Right ventricle myocardium superior (tissue), 1 donor: ENCODE measurements around the gene NR3C1. TPM values are rescaled to one million over a fixed set of nuclear protein-coding genes. Genes with fewer than 3 reads are reported as not detected.
A peak's percentile ranks its signal among the peaks of the same experiment; 100 is the strongest.

Experiments used
- ATAC-seq: fragments of 200-7000 bp; cut with Tn5 transposase; one replicate; pipeline ENCODE4 v1.9.1; 2020; ENCODE audit warnings: mild to moderate bottlenecking; ENCODE audit not compliant: poor library complexity
- DNase-seq: peaks from one replicate; pipeline ENCODE4 v3.0.0-alpha.2; 2020
- intact Hi-C: fragments of 100-400 bp; cut with DNase I; formaldehyde crosslinking; loops from one replicate; pipeline ENCODE4 v1.11.2; 2022
- long read RNA-seq: library from polyadenylated mRNA; unstranded; transcript quantifications from one replicate; pipeline ENCODE4 v2.0.0, GENCODE V29; 2021
- total RNA-seq: library from RNA; stranded (reverse); fragmentation: NEBNext Ultra II Directional; extraction: Animal tissue kit (Norgen Biotek cat#: 25700); gene quantifications from one replicate; pipeline ENCODE4 v1.2.1, GENCODE V29; 2021
- donor health status: DM: no; HTN: yes; CAD: no; lungs with severe emphysema.

Gene NR3C1
- total RNA-seq, result 48.9 TPM
- long read RNA-seq, full-length matches to known transcripts, result 96 of 123 reads
- long read RNA-seq, partial matches to known transcripts, result 16 of 123 reads
- long read RNA-seq, other reads (novel, unspliced or antisense), result 11 of 123 reads

DNA sequence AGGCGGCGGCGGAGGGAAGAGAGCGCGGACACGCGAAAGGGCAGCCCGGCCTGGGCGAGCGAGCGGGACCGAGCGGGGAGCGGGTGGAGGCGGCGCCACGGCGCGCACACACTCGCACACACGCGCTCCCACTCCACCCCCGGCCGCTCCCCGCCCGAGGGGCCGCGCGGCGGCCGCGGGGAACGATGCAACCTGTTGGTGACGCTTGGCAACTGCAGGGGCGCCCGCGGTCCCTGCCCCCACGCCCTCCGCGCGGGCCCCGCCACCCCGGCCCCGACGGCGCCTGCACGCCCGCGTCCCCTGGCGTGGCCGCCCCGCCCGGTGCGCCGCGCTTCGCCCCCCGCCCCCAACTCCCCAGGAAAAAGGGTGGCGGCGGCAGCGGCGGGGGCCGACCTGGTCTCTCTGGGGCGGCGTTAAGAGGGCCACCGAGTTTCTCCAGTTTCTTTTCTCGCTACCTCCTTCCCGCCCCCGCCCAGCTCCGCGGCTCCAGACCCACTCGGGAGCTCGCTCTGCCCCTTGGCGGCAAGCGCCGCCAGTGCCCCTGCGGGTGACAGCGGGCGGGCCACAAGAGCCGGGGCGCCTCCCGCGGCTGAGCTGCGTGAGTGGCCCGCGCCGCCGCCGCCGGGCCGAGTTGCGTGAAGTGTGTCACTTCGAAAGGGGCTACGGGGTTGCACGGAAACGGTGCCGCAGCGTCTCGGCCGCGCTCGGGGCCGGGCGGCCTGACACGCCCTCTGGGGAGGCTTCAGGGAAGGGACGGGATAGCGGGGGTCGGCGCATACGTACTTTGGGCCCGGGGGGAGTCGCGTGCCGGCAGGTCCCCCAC is at the start of gene NR3C1:
TSS of gene NR3C1 (minus strand) at position 94 of the 823 bp plus-strand sequence. CDS start 2,847 bp downstream, outside the sequence.
- ATAC-seq, result peak; percentile 82
- peak; percentile 93 for DNase-seq
- intact Hi-C loops, result loop anchor here (5.0 to 10.0 kb wide), 3 partner anchors 399 to 477 kb away; no protein-coding TSS in a partner anchor

- ATAC-seq (no peak), DNase-seq (no peak)
- intact Hi-C loops, result no loop called here
These were observed 46.3 kb upstream of the NR3C1 start for GRCh38 chr5:143449772-143450171.

DNA sequence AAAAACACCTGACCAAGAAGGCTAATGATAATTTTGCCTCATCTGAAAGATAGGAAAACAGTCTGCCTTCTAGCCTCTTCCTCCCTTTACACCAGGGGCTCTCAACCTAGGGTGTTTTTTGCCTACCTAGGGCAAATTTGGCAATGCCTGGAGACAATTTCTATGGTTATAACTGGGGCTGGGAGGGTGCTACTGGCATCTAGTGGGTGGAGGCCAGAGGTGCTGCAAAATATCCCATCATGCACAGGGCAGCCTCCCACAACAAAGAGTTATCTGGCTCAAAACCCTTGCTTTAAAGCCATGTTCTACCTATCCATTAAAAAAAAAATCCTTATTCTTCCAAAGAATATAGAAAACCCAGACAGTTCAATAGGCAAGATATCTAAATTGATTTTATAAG is 45.0 kb upstream of the NR3C1 start:
- DNase-seq (no peak), ATAC-seq (no peak)
- intact Hi-C loops, result no loop called here

DNA sequence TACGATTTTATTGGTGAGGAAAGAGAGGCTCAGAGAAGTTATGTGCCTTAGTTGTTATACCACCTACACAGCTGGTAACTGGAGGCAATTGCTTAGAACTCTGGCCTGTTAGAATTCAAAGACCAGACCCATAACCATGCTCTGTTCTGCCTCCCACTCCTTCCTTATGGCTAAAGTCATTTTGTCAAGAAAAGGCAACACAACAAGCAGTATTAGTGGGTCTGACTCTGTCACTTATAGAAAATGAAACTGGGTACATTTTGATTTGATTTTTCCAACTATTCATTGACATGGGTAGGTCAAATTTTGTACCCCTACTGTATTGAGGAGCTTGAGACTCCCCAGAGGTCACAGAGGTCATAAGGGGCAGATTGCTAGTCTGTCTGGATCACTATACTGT is 44.5 kb upstream of the NR3C1 start:
- ATAC-seq, result no peak
- intact Hi-C loops, result no loop called here
- DNase-seq, result no peak

GRCh38 chr5:143446535-143447226 is 43.2 kb upstream of the NR3C1 start:
- ATAC-seq (no peak), DNase-seq (no peak)
- intact Hi-C loops, result no loop called here

DNA sequence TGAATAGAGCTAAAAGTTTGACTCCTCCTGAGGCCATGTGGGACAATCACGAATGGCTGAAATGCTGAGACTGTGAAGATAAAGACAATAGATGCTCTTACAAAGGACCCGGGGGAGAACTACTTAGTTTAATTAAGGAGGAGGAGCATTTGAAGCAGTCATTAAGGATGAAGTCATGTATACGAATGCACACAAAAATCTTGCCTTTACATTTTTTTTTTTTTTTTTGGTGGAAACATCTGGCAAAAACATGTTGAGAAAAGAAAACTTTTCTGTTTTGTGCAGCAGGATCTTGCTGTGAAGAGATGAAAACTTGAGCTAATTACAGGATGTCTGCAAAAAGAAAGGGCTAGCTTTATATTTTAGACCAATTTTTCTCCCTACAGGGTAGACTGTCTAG is 42.3 kb upstream of the NR3C1 start:
- ATAC-seq (no peak), DNase-seq (no peak)
- intact Hi-C loops, result no loop called here

GRCh38 chr5:143443330-143443729 is 39.8 kb upstream of the NR3C1 start:
- DNase-seq (no peak), ATAC-seq (no peak)
- intact Hi-C loops, result no loop called here

- DNase-seq (no peak), ATAC-seq (no peak)
- intact Hi-C loops, result no loop called here
These were observed 38.9 kb upstream of the NR3C1 start for GRCh38 chr5:143442385-143442784.

GRCh38 chr5:143440448-143441115 is 37.1 kb upstream of the NR3C1 start:
- no peak for ATAC-seq
- intact Hi-C loops, result no loop called here

DNA sequence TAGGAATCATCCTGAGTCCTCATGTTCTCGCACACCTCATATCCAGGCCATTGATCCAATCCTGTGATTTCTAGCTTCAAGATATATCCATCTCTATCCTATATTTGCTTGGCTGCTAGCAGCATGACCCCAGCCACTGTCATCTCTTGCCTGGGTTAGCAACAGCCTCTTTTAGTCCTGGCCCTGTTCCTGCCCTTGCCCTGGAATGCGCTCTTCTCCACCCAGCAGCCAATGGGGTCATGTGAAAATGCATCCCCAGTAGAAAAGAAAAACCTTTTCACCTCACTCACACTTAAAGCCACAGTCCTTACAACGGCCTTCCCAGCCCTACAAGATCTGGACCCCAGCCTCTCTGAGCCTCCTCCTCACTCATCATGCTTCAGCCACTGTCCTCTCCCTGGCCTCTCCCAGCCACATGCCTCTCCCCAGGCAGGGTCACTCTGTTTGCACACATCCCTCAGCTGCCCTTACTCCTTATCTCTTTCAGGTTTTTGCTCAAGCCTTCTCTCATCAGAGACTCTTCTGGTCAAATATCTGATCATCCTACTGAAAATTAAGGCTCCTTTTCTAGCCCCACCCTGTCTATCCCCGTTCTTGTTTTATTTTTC is 34.3 kb upstream of the NR3C1 start:
- DNase-seq, result no peak
- intact Hi-C loops, result no loop called here

More at GRCh38 chr5:143440448-143441115, 37.1 kb upstream of the NR3C1 start:
- no peak for DNase-seq

DNA sequence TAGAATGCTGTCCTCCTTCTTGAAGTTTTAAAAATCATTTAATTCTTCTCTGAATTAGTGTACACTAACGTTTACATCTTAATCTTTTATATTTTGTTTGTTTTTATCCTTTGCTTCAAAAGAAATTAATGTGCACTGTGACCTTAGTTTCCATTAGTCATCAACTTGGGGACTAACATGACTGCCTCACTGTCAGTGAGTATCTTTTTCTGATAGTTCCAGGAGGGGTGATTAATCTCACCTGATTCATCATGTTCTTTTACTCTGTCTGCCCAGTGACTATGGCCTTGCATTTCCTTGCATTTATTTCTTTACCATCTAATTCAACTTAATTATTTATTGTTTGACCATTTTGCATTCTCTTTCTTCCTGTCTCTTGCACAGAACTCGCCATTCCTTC is 33.4 kb upstream of the NR3C1 start:
- no peak for DNase-seq
- no peak for ATAC-seq
- intact Hi-C loops, result no loop called here

More for the DNA sequence above, 34.3 kb upstream of the NR3C1 start:
- ATAC-seq, result peak; percentile 79

DNA sequence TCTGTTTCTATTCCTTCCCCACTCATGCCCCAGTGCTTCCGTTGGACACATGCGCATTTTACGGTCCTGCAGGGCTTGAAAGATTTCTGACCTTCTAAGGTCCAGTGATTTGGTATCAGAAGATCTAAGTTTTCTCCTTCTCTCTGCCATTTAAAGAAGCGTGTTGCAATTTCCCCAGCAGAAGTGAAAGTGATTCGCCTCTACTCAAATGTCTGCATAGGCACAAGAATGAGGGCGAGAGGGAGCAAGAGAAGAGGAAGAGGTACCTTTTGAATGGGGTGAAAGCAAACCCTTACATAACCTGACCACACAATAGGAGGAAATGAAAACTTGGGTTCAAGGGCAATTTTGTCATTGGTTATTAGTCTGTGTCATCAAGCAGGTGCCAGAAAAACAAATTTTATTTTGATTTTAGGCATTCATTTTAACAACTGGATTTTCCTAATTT is 31.7 kb upstream of the NR3C1 start:
- intact Hi-C loops, result no loop called here
- no peak for DNase-seq
- ATAC-seq, result peak; percentile 45

- intact Hi-C loops, result no loop called here
- no peak for DNase-seq
- peak; percentile 46 for ATAC-seq
These were observed 31.0 kb upstream of the NR3C1 start for GRCh38 chr5:143434261-143435209.

- DNase-seq (no peak), ATAC-seq (no peak)
- intact Hi-C loops, result no loop called here
These were observed 30.2 kb upstream of the NR3C1 start for GRCh38 chr5:143433670-143434069.

DNA sequence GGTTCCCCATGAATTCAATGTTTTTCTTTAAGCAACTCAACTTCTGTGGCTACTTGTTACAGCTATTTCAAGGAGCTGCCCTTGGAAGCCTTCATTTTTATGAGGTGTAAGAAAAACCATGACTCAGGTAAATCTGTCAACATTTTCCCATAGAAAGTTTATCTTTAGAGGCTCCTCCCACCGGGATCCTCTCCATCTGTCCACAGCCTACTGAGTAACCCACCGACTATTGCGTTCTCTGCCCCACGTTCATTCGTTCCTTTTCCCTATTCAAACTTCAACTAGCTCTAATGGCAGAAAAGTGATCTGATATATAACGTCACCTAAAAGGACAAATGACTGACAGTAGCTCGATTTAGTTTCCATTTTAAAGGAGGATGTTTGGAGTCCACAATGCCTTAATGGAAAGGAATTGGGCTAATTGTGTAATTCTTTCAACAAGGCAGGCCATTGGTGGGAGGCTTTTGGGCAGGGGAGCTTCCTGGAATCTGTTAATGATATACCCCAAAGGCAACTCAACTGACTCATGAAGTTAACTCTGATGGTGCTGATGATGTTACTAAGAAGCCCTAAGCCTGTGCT is 29.3 kb upstream of the NR3C1 start:
- intact Hi-C loops, result no loop called here
- DNase-seq (no peak), ATAC-seq (no peak)

DNA sequence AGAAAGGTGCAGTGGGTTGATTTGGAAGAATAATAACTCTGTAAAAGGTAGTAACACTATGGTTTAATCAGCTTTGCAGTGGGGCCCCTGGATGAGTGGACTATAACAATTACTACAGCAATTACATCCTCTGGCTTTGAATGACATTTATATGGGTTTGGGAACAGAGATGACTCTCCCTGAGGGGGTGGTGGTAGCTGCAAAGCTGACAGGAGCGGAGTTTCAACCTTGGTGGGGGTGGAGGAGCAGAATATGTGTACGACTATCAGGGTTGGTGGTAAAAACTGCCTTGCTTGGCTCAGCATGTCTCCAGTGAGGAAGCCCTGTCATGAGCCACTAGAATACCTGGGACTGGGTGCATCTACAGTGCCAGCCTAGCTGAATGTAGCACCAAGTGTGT is 28.3 kb upstream of the NR3C1 start:
- no peak for DNase-seq
- no peak for ATAC-seq
- intact Hi-C loops, result no loop called here

DNA sequence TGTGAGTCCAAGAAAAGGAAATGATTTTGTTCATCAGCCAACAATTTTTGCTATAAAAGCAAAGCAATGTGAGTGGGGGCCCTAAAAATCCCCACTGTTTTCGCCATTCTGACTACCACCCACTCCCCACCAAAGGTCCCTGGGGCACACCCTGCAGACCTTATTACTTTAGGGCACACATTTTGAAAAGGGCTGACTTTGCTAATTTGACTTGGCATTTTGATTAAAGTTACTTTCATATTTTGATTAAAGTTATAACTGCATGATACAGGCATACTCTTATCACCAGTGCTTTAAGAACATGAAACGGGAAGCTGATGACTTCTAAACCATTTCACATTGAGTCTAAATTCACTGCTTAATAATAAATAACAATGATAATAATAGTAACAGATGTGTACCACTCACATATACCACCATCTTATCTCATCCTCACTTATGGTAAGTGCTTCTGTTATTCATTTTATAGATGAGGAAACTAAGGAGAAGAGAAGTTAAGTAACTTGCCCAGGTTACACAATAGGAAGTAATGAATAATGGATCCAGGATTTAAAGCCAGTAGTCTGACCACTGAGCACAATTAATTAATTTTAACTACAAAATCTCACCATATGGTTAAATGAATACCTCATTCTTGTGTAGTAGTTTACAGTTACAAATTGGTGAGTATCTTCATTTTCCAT is 25.4 kb upstream of the NR3C1 start:
- no peak for DNase-seq
- no peak for ATAC-seq
- intact Hi-C loops, result no loop called here
